Neuronal stem cell (in vitro differentiated cells): ENCODE data around the gene STK10.

Experiments used
- DNase-seq: peaks from one replicate; pipeline ENCODE4 v3.0.0-alpha.2; 2013; ENCODE audit warnings: low spot score
- H2AFZ ChIP-seq: one replicate; pipeline ENCODE4 v1.6.1; 2013; ENCODE audit warnings: mild to moderate bottlenecking, low read length, inconsistent platforms
- H2AK5ac ChIP-seq: 2 replicates; pipeline ENCODE4 v1.6.1; 2013; ENCODE audit warnings: low read depth, mild to moderate bottlenecking, inconsistent platforms, low read length, moderate library complexity, mixed read lengths
- H2BK120ac ChIP-seq: 2 replicates; pipeline ENCODE4 v1.6.1; 2013; ENCODE audit warnings: low read depth, mild to moderate bottlenecking, inconsistent platforms, low read length, moderate library complexity, mixed read lengths
- H2BK12ac ChIP-seq: one replicate; pipeline ENCODE4 v1.6.1; 2013; ENCODE audit warnings: low read length, inconsistent platforms
- H2BK15ac ChIP-seq: 2 replicates; pipeline ENCODE4 v1.6.1; 2013; ENCODE audit warnings: mild to moderate bottlenecking, low read length, inconsistent platforms, mixed read lengths
- H2BK5ac ChIP-seq: one replicate; pipeline ENCODE4 v1.6.1; 2013; ENCODE audit warnings: inconsistent platforms, mild to moderate bottlenecking, low read length, moderate library complexity
- H3K14ac ChIP-seq: one replicate; pipeline ENCODE4 v1.6.1; 2013; ENCODE audit warnings: low read length, inconsistent platforms
- H3K18ac ChIP-seq: 2 replicates; pipeline ENCODE4 v1.6.1; 2013; ENCODE audit warnings: low read length, inconsistent platforms
- H3K23ac ChIP-seq: 2 replicates; pipeline ENCODE4 v1.6.1; 2013; ENCODE audit warnings: low read depth, mild to moderate bottlenecking, mixed read lengths, low read length, inconsistent platforms; ENCODE audit not compliant: poor library complexity
- H3K27ac ChIP-seq: replicated peaks from 3 replicates; pipeline ENCODE4 v1.5.1; 2013; ENCODE audit warnings: low read length, inconsistent platforms
- H3K27me3 ChIP-seq, 3 experiments: 2 replicates each; pipeline ENCODE4 v1.6.1; 2013; ENCODE audit warnings: low read length in 3 of 3, mild to moderate bottlenecking in 2 of 3, inconsistent platforms in 1 of 3, low read depth in 1 of 3, mixed read lengths in 1 of 3, moderate library complexity in 1 of 3; ENCODE audit not compliant: control insufficient read depth in 3 of 3, insufficient read depth in 3 of 3
- H3K36me3 ChIP-seq, 2 donors: replicated peaks in 1 of 2; 2 replicates each; pipeline ENCODE4 v1.6.1; 2013; ENCODE audit warnings: low read length in 2 of 2; ENCODE audit not compliant: control insufficient read depth in 2 of 2, insufficient read depth in 2 of 2
- H3K4ac ChIP-seq: 2 replicates; pipeline ENCODE4 v1.6.1; 2013; ENCODE audit warnings: inconsistent platforms, mild to moderate bottlenecking, low read length, moderate library complexity
- H3K4me1 ChIP-seq, 2 donors: 1 replicate in 1 of 2; 2 replicates in 1 of 2; pipeline ENCODE4 v1.6.1; 2013; ENCODE audit warnings: low read length in 2 of 2, low read depth in 1 of 2; ENCODE audit not compliant: control insufficient read depth in 2 of 2, insufficient read depth in 1 of 2
- H3K4me2 ChIP-seq: one replicate; pipeline ENCODE4 v1.6.1; 2013; ENCODE audit warnings: mild to moderate bottlenecking, low read length, inconsistent platforms; ENCODE audit not compliant: insufficient read depth, poor library complexity, severe bottlenecking
- H3K4me3 ChIP-seq, 2 donors: 2 replicates each; pipeline ENCODE4 v1.5.1; 2013; ENCODE audit warnings: low read length in 2 of 2, mild to moderate bottlenecking in 2 of 2, inconsistent platforms in 1 of 2, moderate library complexity in 1 of 2
- H3K79me1 ChIP-seq: one replicate; pipeline ENCODE4 v1.6.1; 2013; ENCODE audit warnings: low read depth, mild to moderate bottlenecking, inconsistent platforms, low read length, moderate library complexity
- H3K9ac ChIP-seq: one replicate; pipeline ENCODE4 v1.6.1; 2013; ENCODE audit warnings: mild to moderate bottlenecking, low read depth, low read length, inconsistent platforms; ENCODE audit not compliant: poor library complexity
- H3K9me3 ChIP-seq, 2 donors: replicated peaks in 1 of 2; 2 replicates each; pipeline versions ENCODE3 to v1.6.1; 2013; ENCODE audit warnings: low read length in 2 of 2, mild to moderate bottlenecking in 2 of 2, inconsistent platforms in 1 of 2, low read depth in 1 of 2, mixed read lengths in 1 of 2, moderate library complexity in 1 of 2; ENCODE audit not compliant: control insufficient read depth in 2 of 2, insufficient read depth in 1 of 2
- H4K8ac ChIP-seq: one replicate; pipeline ENCODE4 v1.6.1; 2013; ENCODE audit warnings: low read depth, mild to moderate bottlenecking, inconsistent platforms, low read length, moderate library complexity
- H4K91ac ChIP-seq: one replicate; pipeline ENCODE4 v1.6.1; 2013; ENCODE audit warnings: low read length, low read depth, mild to moderate bottlenecking, inconsistent platforms; ENCODE audit not compliant: poor library complexity
- WGBS, 2 donors: extraction: QIAGEN DNeasy Blood & Tissue Kit; methylation state at CpG; one replicate each; pipeline ENCODE4 v1.1.7; 2013; ENCODE audit warnings: missing lambda C conversion rate in 2 of 2, mixed read lengths in 1 of 2; ENCODE audit not compliant: insufficient read length in 2 of 2, insufficient replicate concordance in 1 of 2; ENCODE audit errors: extremely low coverage in 2 of 2; 5-methylcytosine and 5-hydroxymethylcytosine counted together

STK10 gene

DNA sequence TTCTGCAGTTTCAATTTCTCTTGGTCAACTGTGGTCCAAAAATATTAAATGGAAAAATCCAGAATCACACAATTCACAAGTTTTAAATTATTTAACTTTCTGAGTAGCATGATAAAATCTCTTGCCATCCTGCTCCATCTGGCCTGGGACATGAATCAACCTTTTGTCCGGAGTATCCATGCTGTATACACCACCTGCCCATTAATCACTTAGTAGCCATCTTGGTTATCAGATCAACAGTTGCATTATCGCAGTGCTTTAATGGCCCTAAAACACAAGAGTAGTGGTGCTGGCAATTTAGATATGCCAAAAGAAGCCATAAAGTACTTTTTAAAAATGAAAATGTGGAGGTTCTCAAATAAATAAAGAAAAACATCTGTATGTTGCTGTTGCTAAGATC, 31.3 kb upstream of the STK10 start:
- Histone ChIP-seq H3K27me3 (no peaks in the 10 kb centered on the region), H2BK5ac (no peak overlapping the region), H3K79me1 (peaks cover 2% of the 10 kb centered on the region), H2AK5ac (no peak overlapping the region), H3K9me3 (peaks cover under 1 to 22% of the 10 kb centered on the region in 2 donors), H3K9ac (no peak overlapping the region), H2BK12ac (no peak overlapping the region), H3K4me2 (no peak overlapping the region), H3K27ac (no peak overlapping the region), H3K4me1 (no peaks in the 10 kb centered on the region), H3K4ac (no peak overlapping the region), H4K91ac (no peak overlapping the region), H3K23ac (no peak overlapping the region), H2BK120ac (no peak overlapping the region), H2AFZ (no peak overlapping the region), H3K18ac (no peak overlapping the region), H3K4me3 (no peak overlapping the region), H4K8ac (no peak overlapping the region), H2BK15ac (no peak overlapping the region), H3K14ac (no peak overlapping the region), H3K36me3 (peaks cover 14 to 100% of the 10 kb centered on the region in 2 donors)
- WGBS, 2 donors, result no CpG with 5 or more reads among the region's 2 CpGs
- no peak for DNase-seq

DNA sequence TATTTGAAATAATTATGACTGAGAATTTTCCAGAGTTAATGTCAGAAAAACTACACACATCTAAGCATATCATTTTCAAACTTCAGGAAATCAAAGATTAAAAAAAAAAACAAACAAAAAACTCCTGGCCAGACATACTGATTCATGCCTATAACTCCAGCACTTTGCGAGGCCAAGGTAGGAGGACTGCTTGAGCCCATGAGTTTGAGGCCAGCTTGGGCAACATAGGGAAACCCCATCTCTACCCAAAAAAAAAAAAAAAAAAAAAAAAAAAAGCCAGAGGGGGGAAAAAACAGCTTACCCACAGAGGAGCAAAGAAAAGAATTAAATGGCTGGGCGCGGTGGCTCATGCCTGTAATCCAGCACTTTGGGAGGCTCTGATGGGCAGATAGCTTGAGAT, 28.3 kb upstream of the STK10 start:
- Histone ChIP-seq H3K18ac (no peak overlapping the region), H3K23ac (no peak overlapping the region), H3K27ac (no peak overlapping the region), H2AFZ (no peak overlapping the region), H3K14ac (no peak overlapping the region), H2BK5ac (no peak overlapping the region), H3K9me3 (peaks cover 2 to 24% of the 10 kb centered on the region in 2 donors), H3K4me1 (no peaks in the 10 kb centered on the region), H2BK12ac (no peak overlapping the region), H3K27me3 (no peaks in the 10 kb centered on the region), H3K4me3 (no peak overlapping the region), H2BK15ac (no peak overlapping the region), H3K4me2 (no peak overlapping the region), H2BK120ac (no peak overlapping the region), H4K8ac (no peak overlapping the region), H3K4ac (no peak overlapping the region), H3K9ac (no peak overlapping the region), H3K79me1 (peaks cover 2% of the 10 kb centered on the region), H4K91ac (no peak overlapping the region), H2AK5ac (no peak overlapping the region), H3K36me3 (peaks cover 18 to 100% of the 10 kb centered on the region in 2 donors)
- no CpG with 5 or more reads among the region's 3 CpGs for WGBS, 2 donors
- no peak for DNase-seq

GRCh38 chr5:172213126-172213525, 25.1 kb upstream of the STK10 start:
- Histone ChIP-seq H3K4me1 (no peaks in the 10 kb centered on the region), H4K8ac (no peak overlapping the region), H3K9me3 (peaks cover 2 to 5% of the 10 kb centered on the region in 2 donors), H2BK12ac (no peak overlapping the region), H3K27me3 (no peaks in the 10 kb centered on the region), H3K23ac (no peak overlapping the region), H4K91ac (no peak overlapping the region), H3K4me3 (no peak overlapping the region), H3K36me3 (peaks cover 16 to 98% of the 10 kb centered on the region in 2 donors), H2AFZ (no peak overlapping the region), H2BK15ac (no peak overlapping the region), H3K14ac (no peak overlapping the region), H3K4ac (no peak overlapping the region), H3K27ac (no peak overlapping the region), H3K4me2 (no peak overlapping the region), H2BK120ac (no peak overlapping the region), H2BK5ac (no peak overlapping the region), H2AK5ac (no peak overlapping the region), H3K79me1 (peaks cover 2% of the 10 kb centered on the region), H3K18ac (no peak overlapping the region), H3K9ac (no peak overlapping the region)
- no CpG with 5 or more reads among the region's 4 CpGs for WGBS, 2 donors
- DNase-seq, result no peak

- H3K9ac ChIP-seq, result no peak overlapping the region
- H2BK12ac ChIP-seq, result no peak overlapping the region
- H3K4me3 ChIP-seq, result no peak overlapping the region
- H3K23ac ChIP-seq, result no peak overlapping the region
- H3K18ac ChIP-seq, result no peak overlapping the region
- no peaks in the 10 kb centered on the region for H3K4me1 ChIP-seq
- H2AK5ac ChIP-seq, result no peak overlapping the region
- no peak overlapping the region for H3K4ac ChIP-seq
- H3K9me3 ChIP-seq, result peaks cover 2 to 5% of the 10 kb centered on the region in 2 donors
- H2BK120ac ChIP-seq, result no peak overlapping the region
- H2BK5ac ChIP-seq, result no peak overlapping the region
- no peak overlapping the region for H4K91ac ChIP-seq
- H2AFZ ChIP-seq, result no peak overlapping the region
- H4K8ac ChIP-seq, result no peak overlapping the region
- no peak for DNase-seq
- H3K36me3 ChIP-seq, result peaks cover 16 to 97% of the 10 kb centered on the region in 2 donors
- H3K4me2 ChIP-seq, result no peak overlapping the region
- no peak overlapping the region for H3K14ac ChIP-seq
- no CpG with 5 or more reads among the region's 8 CpGs for WGBS, 2 donors
- H3K27ac ChIP-seq, result no peak overlapping the region
- peaks cover 2% of the 10 kb centered on the region for H3K79me1 ChIP-seq
- no peaks in the 10 kb centered on the region for H3K27me3 ChIP-seq
- no peak overlapping the region for H2BK15ac ChIP-seq
Measured at GRCh38 chr5:172211676-172212075, 23.7 kb upstream of the STK10 start.
